HepG2 (cell line): ENCODE results near the gene RRP9. TPM values are rescaled to one million over a fixed set of nuclear protein-coding genes. Genes with fewer than 3 reads are reported as not detected.

Experiments
- ATAC-seq: fragments of 200-7000 bp; cut with Tn5 transposase; 3 replicates; pipeline ENCODE4 v1.9.1; 2020; ENCODE audit warnings: mild to moderate bottlenecking, moderate library complexity
- BruUV-seq: library from RNA; stranded (reverse); fragments of 400-500 nt; replicated peaks from 2 replicates; lab custom pipeline; 2021; lab: Mats Ljungman, UMichigan
- CTCF ChIA-PET: fragments of 300-600 bp; formaldehyde crosslinking; extraction: SDS; loops from one replicate; lab custom pipeline; 2021; ENCODE audit warnings: low total read pairs, inconsistent platforms, low intra/inter-chr PET ratio; lab: Yijun Ruan, JAX
- POLR2A ChIA-PET: fragments of 350-600 bp; sonication (Branson Sonifier 250); formaldehyde crosslinking; loops from one replicate; lab custom pipeline; 2020; ENCODE audit warnings: antibody characterized with exemption, inconsistent platforms; lab: Yijun Ruan, JAX
- DNase-seq: peaks from one replicate; pipeline ENCODE4 v3.0.0-alpha.2; 2015; ENCODE audit warnings: low spot score
- FAIRE-seq: peaks from 3 replicates; lab custom pipeline; 2011; peaks lifted over from hg19 to GRCh38; lab: Jason Lieb, UNC
- H2AFZ ChIP-seq: one replicate; pipeline ENCODE4 v1.6.1; 2011; ENCODE audit warnings: low read length, inconsistent platforms
- H3K27ac ChIP-seq: fragments of 300-600 bp; 3 replicates; pipeline ENCODE4 v1.8.0; 2011; ENCODE audit warnings: mixed run types, mild to moderate bottlenecking, mixed read lengths, low read length, inconsistent platforms; ENCODE audit not compliant: insufficient read depth; ENCODE audit errors: extremely low read length
- H3K27me3 ChIP-seq, 2 experiments: fragments of 200-600 bp in 1 of 2; 2 replicates in 1 of 2; 3 replicates in 1 of 2; pipeline versions ENCODE4 v1.6.0 to v1.8.0; 2011; ENCODE audit warnings: low read length in 2 of 2, mild to moderate bottlenecking in 2 of 2, moderate library complexity in 2 of 2, inconsistent platforms in 1 of 2; ENCODE audit not compliant: insufficient read depth in 2 of 2, control insufficient read depth in 1 of 2
- H3K36me3 ChIP-seq, 2 experiments: fragments of 200-600 bp in 1 of 2; replicated peaks in 1 of 2; 2 replicates in 1 of 2; 3 replicates in 1 of 2; pipeline versions ENCODE4 v1.5.1 to v1.8.0; 2011; ENCODE audit warnings: low read length in 2 of 2, inconsistent platforms in 1 of 2; ENCODE audit not compliant: insufficient read depth in 2 of 2, control insufficient read depth in 1 of 2
- H3K4me1 ChIP-seq: 2 replicates; pipeline ENCODE4 v1.5.1; 2012; ENCODE audit warnings: low read length, inconsistent platforms; ENCODE audit not compliant: insufficient read depth
- H3K4me2 ChIP-seq: 2 replicates; pipeline ENCODE4 v1.6.0; 2011; ENCODE audit warnings: low read depth, low read length, inconsistent platforms
- H3K4me3 ChIP-seq, 3 experiments: fragments of 200-600 bp in 1 of 3; sonication (generic), shearing (Covaris generic) in 1 of 3; replicated peaks in 1 of 3; 2 replicates each; pipeline ENCODE4 v1.5.1; 2011 to 2016; ENCODE audit warnings: low read length in 3 of 3, inconsistent platforms in 2 of 3, low read depth in 2 of 3, mild to moderate bottlenecking in 2 of 3, control low read depth in 1 of 3, mixed read lengths in 1 of 3; ENCODE audit not compliant: insufficient read depth in 1 of 3
- H3K79me2 ChIP-seq: one replicate; pipeline ENCODE4 v1.6.1; 2011; ENCODE audit warnings: low read length, inconsistent platforms; ENCODE audit not compliant: insufficient read depth
- H3K9ac ChIP-seq: 2 replicates; pipeline ENCODE4 v1.6.0; 2011; ENCODE audit warnings: mild to moderate bottlenecking, low read depth, low read length, inconsistent platforms; ENCODE audit not compliant: insufficient read depth
- H3K9me3 ChIP-seq: 2 replicates; pipeline ENCODE4 v1.5.1; 2012; ENCODE audit warnings: mild to moderate bottlenecking, low read length
- H4K20me1 ChIP-seq: 2 replicates; pipeline ENCODE4 v1.6.0; 2011; ENCODE audit warnings: inconsistent platforms, mild to moderate bottlenecking, low read length, moderate library complexity; ENCODE audit not compliant: insufficient read depth
- CCDC6 ChIP-seq: sonication (generic); formaldehyde crosslinking; IDR thresholded peaks from 2 replicates; pipeline ENCODE4 v1.8.1; 2022; ENCODE audit warnings: mild to moderate bottlenecking, missing genetic modification reagents, moderate library complexity
- HDAC2 ChIP-seq: sonication (generic); formaldehyde crosslinking; IDR thresholded peaks from 2 replicates; pipeline ENCODE4 v1.4.0; 2020; ENCODE audit warnings: missing genetic modification reagents
- LRRFIP1 ChIP-seq: sonication (generic); formaldehyde crosslinking; conservative IDR thresholded peaks from 2 replicates; pipeline ENCODE4 v1.4.0; 2020; ENCODE audit warnings: missing genetic modification reagents
- MATR3 ChIP-seq: sonication (generic); formaldehyde crosslinking; IDR thresholded peaks from 2 replicates; pipeline ENCODE4 v1.4.0; 2020; ENCODE audit warnings: missing genetic modification reagents
- NFYC ChIP-seq: IDR thresholded peaks from 2 replicates; pipeline ENCODE4 v1.6.1; 2016; ENCODE audit warnings: missing genetic modification reagents, missing compliant biosample characterization
- RNF219 ChIP-seq: sonication (generic); formaldehyde crosslinking; IDR thresholded peaks from 2 replicates; pipeline ENCODE4 v1.5.0; 2020; ENCODE audit warnings: mild to moderate bottlenecking, missing genetic modification reagents
- TFDP1 ChIP-seq: IDR thresholded peaks from 2 replicates; pipeline ENCODE4 v1.6.1; 2016; ENCODE audit warnings: missing compliant biosample characterization, missing genetic modification reagents, borderline replicate concordance
- ZNF136 ChIP-seq: sonication (generic); formaldehyde crosslinking; IDR thresholded peaks from 2 replicates; pipeline ENCODE4 v1.8.1; 2022; ENCODE audit warnings: low read depth, mild to moderate bottlenecking, moderate library complexity, missing genetic modification reagents
- ZNF143 ChIP-seq: sonication (generic); formaldehyde crosslinking; IDR thresholded peaks from 2 replicates; pipeline ENCODE4 v1.4.0; 2020; ENCODE audit warnings: missing genetic modification reagents
- ZNF281 ChIP-seq: sonication (generic); formaldehyde crosslinking; IDR thresholded peaks from 2 replicates; pipeline ENCODE4 v1.4.0; 2020; ENCODE audit warnings: missing genetic modification reagents, borderline replicate concordance
- ZNF496 ChIP-seq: sonication (generic); formaldehyde crosslinking; IDR thresholded peaks from 2 replicates; pipeline ENCODE4 v1.8.1; 2023; ENCODE audit warnings: mild to moderate bottlenecking, moderate library complexity, missing genetic modification reagents; ENCODE audit not compliant: insufficient replicate concordance
- ZNF629 ChIP-seq: sonication (generic); formaldehyde crosslinking; conservative IDR thresholded peaks from 2 replicates; pipeline ENCODE4 v1.5.0; 2020; ENCODE audit warnings: missing genetic modification reagents
- WGBS: methylation state at CpG from one replicate; pipeline ENCODE4 v1.1.6; 2017; ENCODE audit warnings: low lambda C conversion rate; 5-methylcytosine and 5-hydroxymethylcytosine counted together
- in situ Hi-C: cut with HindIII; loops from 2 replicates; pipeline ENCODE4 v1.10.0; 2017; ENCODE audit warnings: low pct_unique_long_range_greater_than_20kb; ENCODE audit not compliant: extremely low pct_ligation_motif_present
- intact Hi-C: fragments of 100-400 bp; cut with micrococcal nuclease; formaldehyde crosslinking; loops from one replicate; pipeline ENCODE4 v1.10.0; 2022; ENCODE audit not compliant: unreplicated experiment
- polyA plus RNA-seq, 8 experiments: library from polyadenylated mRNA; depleted of rRNA in 3 of 8; stranded (reverse) in 7 of 8; unstranded in 1 of 8; fragments of >200 nt; fragmentation: Illumina TruSeq in 4 of 8; extraction: Trizol in 4 of 8; gene quantifications; 2 replicates each; pipeline versions ENCODE4 v1.2.1 to v1.2.3, GENCODE V29; 2011 to 2016; ENCODE audit warnings: low read depth in 4 of 8, missing spikeins in 1 of 8, mixed read lengths in 1 of 8; ENCODE audit not compliant: insufficient read depth in 1 of 8
- total RNA-seq, 5 experiments: library from RNA; depleted of rRNA; stranded (reverse); fragments of >200 nt; fragmentation: Illumina TruSeq; extraction: Trizol; gene quantifications; 2 replicates each; pipeline ENCODE4 v1.2.3, GENCODE V29; 2016; ENCODE audit warnings: low read depth in 1 of 5

RRP9 gene
- total and polyA plus RNA-seq, 2 of the 13 experiments (the other 11 are each of a cell fraction or from before 2014, with no cell fraction given): 14.8 to 44.0 TPM

- TF ChIP-seq ZNF496 (CRISPR knock-in tag): no peak
- no peak for TF ChIP-seq HDAC2
- TF ChIP-seq MATR3 (CRISPR knock-in tag): no peak
Observed at GRCh38 chr3:51940648-51941462, 849 bp downstream of the RRP9 start (continued).

GRCh38 chr3:51938780-51939425 lies 2.8 kb downstream of the RRP9 start:
- POLR2A ChIA-PET: no interaction called here
- CTCF ChIA-PET: no interaction called here
- H3K27me3 ChIP-seq: no peaks in the 10 kb centered on the region; a peak in 1 of 5 replicates
- no peak overlapping the region for H3K4me3 ChIP-seq
- H3K36me3 ChIP-seq: peaks cover 21 to 47% of the 10 kb centered on the region in 2 experiments; a peak in 4 of 5 replicates
- H4K20me1 ChIP-seq: no peaks in the 10 kb centered on the region; the same call in 1 of the 2 replicates
- H3K9me3 ChIP-seq: no peaks in the 10 kb centered on the region
- FAIRE-seq (no peak), DNase-seq (no peak), ATAC-seq (no peak)
- H3K4me1 ChIP-seq: peaks cover 33% of the 10 kb centered on the region
- no peak overlapping the region for H3K4me2 ChIP-seq
- no peak overlapping the region for H2AFZ ChIP-seq
- no peak overlapping the region; the same call in 1 of the 2 replicates for H3K9ac ChIP-seq
- peaks cover 28% of the 10 kb centered on the region for H3K79me2 ChIP-seq
- intact Hi-C loops: no loop called here
- in situ Hi-C loops: no loop called here
- 97% methylated on average over 9 of the region's 9 CpGs for WGBS
- BruUV-seq: no TSS peak
- H3K27ac ChIP-seq: no peak overlapping the region
- TF ChIP-seq RNF219 (CRISPR knock-in tag) (no peak), ZNF629 (CRISPR knock-in tag) (no peak), ZNF136 (no peak), ZNF281 (no peak), CCDC6 (CRISPR knock-in tag) (no peak), ZNF143 (CRISPR knock-in tag) (no peak), LRRFIP1 (CRISPR knock-in tag) (no peak), TFDP1 (CRISPR knock-in tag) (no peak), NFYC (CRISPR knock-in tag) (no peak)
